Measurements from ENCODE around the gene LBX1. TPM values are rescaled to one million over a fixed set of nuclear protein-coding genes. Genes with fewer than 3 reads are reported as not detected.

LBX1 gene
- total RNA-seq, 4 donors from 2014 or later, result not detected

- H3K4me3 ChIP-seq (ENCODE audit: low read depth, poor library complexity, severe bottlenecking), result no peak overlapping the region
- 89 to 94% methylated on average over 4 of the region's 4 CpGs for WGBS, 2 donors
- no peak for DNase-seq (ENCODE audit: low spot score in 2 of 2)
- TF ChIP-seq CTCF (IDR thresholded peaks at IDR 0.05) (no peak), POLR2A (IDR thresholded peaks at IDR 0.05) (no peak)
- intact Hi-C loops (cut with DNase I; ENCODE audit: low total_unique reads), result no loop called here
These were observed 38.5 kb upstream of the LBX1 start for GRCh38 chr10:101267776-101268175.

- no peak overlapping the region for H3K4me3 ChIP-seq (ENCODE audit: low read depth, poor library complexity, severe bottlenecking)
- intact Hi-C loops (cut with DNase I; ENCODE audit: low total_unique reads), result no loop called here
- TF ChIP-seq POLR2A (IDR thresholded peaks at IDR 0.05) (no peak), CTCF (IDR thresholded peaks at IDR 0.05) (no peak)
- 63 to 65% methylated on average over 7 of the region's 7 CpGs for WGBS, 2 donors
- no peak for DNase-seq (ENCODE audit: low spot score in 2 of 2)
These were observed 38.0 kb upstream of the LBX1 start for GRCh38 chr10:101267290-101267680.

- H3K4me3 ChIP-seq (ENCODE audit: low read depth, poor library complexity, severe bottlenecking), result no peak overlapping the region
- DNase-seq (ENCODE audit: low spot score in 2 of 2), result no peak
- WGBS, 2 donors, result 78% methylated on average over 12 to 13 of the region's 13 CpGs
- intact Hi-C loops (cut with DNase I; ENCODE audit: low total_unique reads), result no loop called here
- no peak for TF ChIP-seq POLR2A (IDR thresholded peaks at IDR 0.05)
- TF ChIP-seq CTCF (IDR thresholded peaks at IDR 0.05), result no peak
These were observed 37.4 kb upstream of the LBX1 start for GRCh38 chr10:101266381-101267289.

GRCh38 chr10:101263150-101263752 lies 34.0 kb upstream of the LBX1 start:
- no peak for DNase-seq (ENCODE audit: low spot score in 2 of 2)
- intact Hi-C loops (cut with DNase I; ENCODE audit: low total_unique reads), result no loop called here
- TF ChIP-seq POLR2A (IDR thresholded peaks at IDR 0.05) (no peak), CTCF (IDR thresholded peaks at IDR 0.05) (no peak)
- no peak overlapping the region for H3K4me3 ChIP-seq (ENCODE audit: low read depth, poor library complexity, severe bottlenecking)
- WGBS, 2 donors, result 44 to 47% methylated on average over 11 of the region's 11 CpGs

- TF ChIP-seq CTCF (IDR thresholded peaks at IDR 0.05), result no peak
- TF ChIP-seq POLR2A (IDR thresholded peaks at IDR 0.05), result no peak
- WGBS, 2 donors, result 78 to 79% methylated on average over 9 of the region's 9 CpGs
- intact Hi-C loops (cut with DNase I; ENCODE audit: low total_unique reads), result no loop called here
- DNase-seq (ENCODE audit: low spot score in 2 of 2), result no peak
- no peak overlapping the region for H3K4me3 ChIP-seq (ENCODE audit: low read depth, poor library complexity, severe bottlenecking)
These were observed 32.9 kb upstream of the LBX1 start for GRCh38 chr10:101262147-101262546.
